Nephron progenitor cell (in vitro differentiated cells): ENCODE data around the gene FAM163B.
"Not testable (repeated sequence)": the region's sequence is repeated elsewhere in the genome, so short reads cannot be mapped to it uniquely, and the experiment has no call there.

Experiments
- DNase-seq: peaks from one replicate; pipeline ENCODE4 v3.0.0; 2021
- H3K27ac Mint-ChIP-seq: 2 replicates; pipeline ENCODE4 v1.8.0; 2021; ENCODE audit warnings: mild to moderate bottlenecking, moderate library complexity, mixed read lengths
- H3K27me3 Mint-ChIP-seq: 2 replicates; pipeline ENCODE4 v1.8.0; 2021; ENCODE audit warnings: mild to moderate bottlenecking, low read depth, mixed read lengths; ENCODE audit not compliant: poor library complexity
- H3K36me3 Mint-ChIP-seq: 2 replicates; pipeline ENCODE4 v1.8.0; 2021; ENCODE audit warnings: low read depth, mixed read lengths
- H3K4me1 Mint-ChIP-seq: 2 replicates; pipeline ENCODE4 v1.8.0; 2021; ENCODE audit warnings: mixed read lengths
- H3K4me3 Mint-ChIP-seq: 2 replicates; pipeline ENCODE4 v1.8.0; 2021; ENCODE audit warnings: mild to moderate bottlenecking, moderate library complexity, mixed read lengths
- H3K9me3 Mint-ChIP-seq: 2 replicates; pipeline ENCODE4 v1.8.0; 2021; ENCODE audit warnings: mild to moderate bottlenecking, moderate library complexity, mixed read lengths
- CTCF ChIP-seq: fragments of 200-600 bp; sonication (generic); IDR thresholded peaks from 2 replicates; pipeline ENCODE4 v1.5.0; 2021; ENCODE audit warnings: antibody characterized with exemption

Gene FAM163B

GRCh38 chr9:133568186-133568585, 41.0 kb downstream of the FAM163B start:
- Mint-ChIP-seq H3K9me3 (no peaks in the 10 kb centered on the region), H3K27ac (no peak overlapping the region), H3K27me3 (peaks cover 14% of the 10 kb centered on the region), H3K4me1 (peaks cover 48% of the 10 kb centered on the region), H3K4me3 (no peak overlapping the region), H3K36me3 (no peaks in the 10 kb centered on the region)
- no peak for DNase-seq
- no peak for TF ChIP-seq CTCF

- Mint-ChIP-seq H3K9me3 (no peaks in the 10 kb centered on the region), H3K4me3 (no peak overlapping the region), H3K36me3 (no peaks in the 10 kb centered on the region), H3K4me1 (peaks cover 51% of the 10 kb centered on the region), H3K27ac (no peak overlapping the region), H3K27me3 (peaks cover 14% of the 10 kb centered on the region)
- DNase-seq = no peak
- TF ChIP-seq CTCF = no peak
These were observed 42.4 kb downstream of the FAM163B start for GRCh38 chr9:133566817-133567216.

- Mint-ChIP-seq H3K9me3 (no peaks in the 10 kb centered on the region), H3K27me3 (peaks cover 14% of the 10 kb centered on the region), H3K36me3 (no peaks in the 10 kb centered on the region), H3K4me1 (peaks cover 51% of the 10 kb centered on the region), H3K27ac (no peak overlapping the region), H3K4me3 (no peak overlapping the region)
- TF ChIP-seq CTCF = no peak
- DNase-seq = no peak
These were observed 42.8 kb downstream of the FAM163B start for GRCh38 chr9:133566382-133566781.

GRCh38 chr9:133564451-133565116, 44.6 kb downstream of the FAM163B start:
- peak overlapping the region; percentile 8 for H3K4me3 Mint-ChIP-seq
- peaks cover 13% of the 10 kb centered on the region for H3K27me3 Mint-ChIP-seq
- no peaks in the 10 kb centered on the region for H3K36me3 Mint-ChIP-seq
- H3K27ac Mint-ChIP-seq = no peak overlapping the region
- TF ChIP-seq CTCF = no peak
- DNase-seq = no peak
- H3K4me1 Mint-ChIP-seq = peaks cover 44% of the 10 kb centered on the region
- H3K9me3 Mint-ChIP-seq = no peaks in the 10 kb centered on the region

GRCh38 chr9:133563814-133564213, 45.4 kb downstream of the FAM163B start:
- Mint-ChIP-seq H3K4me3 (peak overlapping the region; percentile 54), H3K27me3 (peaks cover 12% of the 10 kb centered on the region), H3K4me1 (peaks cover 44% of the 10 kb centered on the region)
- not testable (repeated sequence) for DNase-seq, H3K27ac Mint-ChIP-seq, H3K36me3 Mint-ChIP-seq, H3K9me3 Mint-ChIP-seq

- DNase-seq = no peak
- Mint-ChIP-seq H3K27ac (peak overlapping the region; percentile 68), H3K4me3 (peak overlapping the region; percentile 54), H3K9me3 (no peaks in the 10 kb centered on the region), H3K27me3 (peaks cover 9% of the 10 kb centered on the region), H3K4me1 (peaks cover 47% of the 10 kb centered on the region), H3K36me3 (no peaks in the 10 kb centered on the region)
- no peak for TF ChIP-seq CTCF
These were observed 45.8 kb downstream of the FAM163B start for GRCh38 chr9:133563291-133563796.
